ENCODE measurements around the gene DISC1.

DNA sequence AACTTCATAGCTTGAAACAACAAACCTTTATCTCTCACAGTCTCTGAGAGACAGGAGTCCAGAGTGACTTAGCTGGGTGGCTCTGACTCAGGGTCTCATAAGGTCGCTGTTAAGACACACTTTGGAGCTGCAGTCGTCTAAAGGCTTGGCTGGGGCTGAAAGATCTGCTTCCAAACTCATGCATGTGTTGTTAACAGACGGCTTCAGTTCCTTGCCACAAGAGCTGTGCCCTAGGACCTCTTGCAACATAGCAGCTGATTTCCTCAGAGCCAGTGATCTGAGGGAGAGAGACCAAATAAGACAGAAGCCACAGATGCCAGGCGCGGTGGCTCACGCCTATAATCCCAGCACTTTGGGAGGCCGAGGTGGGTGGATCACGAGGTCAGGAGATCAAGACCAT lies 176.8 kb downstream of the DISC1 start:
- TF ChIP-seq POLR2A (IDR thresholded peaks at IDR 0.05; ENCODE audit: low read depth, low read length) (no peak), TAF1 (IDR thresholded peaks at IDR 0.05; ENCODE audit: low read depth, low read length) (no peak), SPI1 (IDR thresholded peaks at IDR 0.05; ENCODE audit: low read depth, low read length) (no peak), POLR2AphosphoS5 (IDR thresholded peaks at IDR 0.05; ENCODE audit: low read depth, low read length) (no peak), PAX5 (IDR thresholded peaks at IDR 0.05; ENCODE audit: insufficient read depth, low read length, severe bottlenecking) (no peak), POU2F2 (IDR thresholded peaks at IDR 0.05; ENCODE audit: low read depth, low read length) (no peak)

All from GM12891 (cell line).